OCI-LY3 (cell line): ENCODE data around the gene JCHAIN.
"Not testable (repeated sequence)": the region's sequence is repeated elsewhere in the genome, so short reads cannot be mapped to it uniquely, and the experiment has no call there.

Experiments used
- H2AFZ ChIP-seq: fragments of 200-600, 300-600 bp; shearing (Covaris generic); 2 replicates; pipeline ENCODE4 v1.6.0; 2014; ENCODE audit warnings: antibody characterized with exemption, low read depth, low read length
- H3K27ac ChIP-seq: fragments of 200-600, 300-600 bp; sonication (generic); 2 replicates; pipeline ENCODE4 v1.5.1; 2014; ENCODE audit warnings: mild to moderate bottlenecking, low read length, moderate library complexity, mixed read lengths
- H3K27me3 ChIP-seq: fragments of 200-600, 300-600 bp; sonication (generic); 2 replicates; pipeline ENCODE4 v1.6.1; 2014; ENCODE audit warnings: low read depth, low read length, mixed read lengths
- H3K36me3 ChIP-seq: fragments of 200-600, 300-600 bp; sonication (generic); replicated peaks from 2 replicates; pipeline ENCODE3; 2014; ENCODE audit warnings: low read depth, low read length, mixed read lengths
- H3K4me1 ChIP-seq: fragments of 300-600, 200-600 bp; sonication (generic); 2 replicates; pipeline ENCODE4 v1.6.1; 2014; ENCODE audit warnings: low read length, mixed read lengths
- H3K4me2 ChIP-seq: fragments of 200-600, 300-600 bp; sonication (generic); 2 replicates; pipeline ENCODE4 v1.6.1; 2014; ENCODE audit warnings: low read length, mixed read lengths
- H3K4me3 ChIP-seq: fragments of 300-600, 200-600 bp; sonication (generic); 2 replicates; pipeline ENCODE4 v1.5.1; 2014; ENCODE audit warnings: antibody characterized with exemption, mild to moderate bottlenecking, low read length, moderate library complexity
- H3K79me2 ChIP-seq: fragments of 300-600, 200-600 bp; shearing (Covaris generic); 2 replicates; pipeline ENCODE4 v1.6.1; 2014; ENCODE audit warnings: mild to moderate bottlenecking, low read length, mixed read lengths
- H3K9ac ChIP-seq: fragments of 300-600, 200-600 bp; shearing (Covaris generic); 2 replicates; pipeline ENCODE4 v1.6.0; 2014; ENCODE audit warnings: mild to moderate bottlenecking, low read length, moderate library complexity
- H3K9me3 ChIP-seq: fragments of 200-600, 300-600 bp; shearing (Covaris generic); 2 replicates; pipeline ENCODE4 v1.6.1; 2014; ENCODE audit warnings: low read length, mixed read lengths; ENCODE audit not compliant: insufficient read depth
- H4K20me1 ChIP-seq: fragments of 200-600, 300-600 bp; sonication (generic); 2 replicates; pipeline ENCODE4 v1.6.1; 2016; ENCODE audit warnings: low read length, mixed read lengths; ENCODE audit not compliant: insufficient read depth
- EZH2phosphoT487 ChIP-seq: fragments of 200-600 bp; shearing (Covaris generic); IDR thresholded peaks from 2 replicates; pipeline ENCODE4 v1.6.1; 2018; ENCODE audit warnings: antibody characterized with exemption, mixed run types, low read depth
- TF ChIP-seq, protein P1 (sequence below): fragments of 200-600, 300-600 bp; sonication (generic); IDR thresholded peaks from 2 replicates; pipeline ENCODE4 v1.5.1; 2014; ENCODE audit warnings: antibody characterized with exemption, low read length, low read depth

The JCHAIN gene

DNA sequence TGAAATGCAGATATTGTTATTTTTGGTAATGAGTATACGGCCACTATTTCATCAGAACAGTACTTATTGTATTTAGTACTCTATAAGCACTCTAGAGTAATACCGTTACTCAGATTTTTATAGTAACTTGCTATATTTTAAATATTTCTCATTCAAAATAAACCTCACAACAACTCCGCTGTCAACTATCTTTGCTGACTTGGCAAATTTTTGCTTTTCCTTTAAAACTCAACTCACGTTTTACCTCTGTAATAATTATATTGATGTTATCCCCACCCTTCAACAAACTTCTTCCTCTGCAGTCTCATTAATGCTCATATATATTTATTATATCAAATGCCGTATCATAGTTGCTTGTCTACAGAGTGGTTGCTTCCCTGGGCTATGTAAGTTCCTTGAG, 9.0 kb downstream of the JCHAIN start:
- Histone ChIP-seq H4K20me1 (no peaks in the 10 kb centered on the region), H3K4me3 (no peak overlapping the region), H3K4me2 (no peak overlapping the region), H3K9me3 (no peaks in the 10 kb centered on the region), H3K4me1 (peaks cover 28% of the 10 kb centered on the region), H3K27ac (no peak overlapping the region), H3K27me3 (no peaks in the 10 kb centered on the region), H3K36me3 (no peaks in the 10 kb centered on the region), H2AFZ (no peak overlapping the region), H3K9ac (no peak overlapping the region), H3K79me2 (no peaks in the 10 kb centered on the region)
- no peak for TF ChIP-seq EZH2phosphoT487
- TF ChIP-seq, protein P1, sequence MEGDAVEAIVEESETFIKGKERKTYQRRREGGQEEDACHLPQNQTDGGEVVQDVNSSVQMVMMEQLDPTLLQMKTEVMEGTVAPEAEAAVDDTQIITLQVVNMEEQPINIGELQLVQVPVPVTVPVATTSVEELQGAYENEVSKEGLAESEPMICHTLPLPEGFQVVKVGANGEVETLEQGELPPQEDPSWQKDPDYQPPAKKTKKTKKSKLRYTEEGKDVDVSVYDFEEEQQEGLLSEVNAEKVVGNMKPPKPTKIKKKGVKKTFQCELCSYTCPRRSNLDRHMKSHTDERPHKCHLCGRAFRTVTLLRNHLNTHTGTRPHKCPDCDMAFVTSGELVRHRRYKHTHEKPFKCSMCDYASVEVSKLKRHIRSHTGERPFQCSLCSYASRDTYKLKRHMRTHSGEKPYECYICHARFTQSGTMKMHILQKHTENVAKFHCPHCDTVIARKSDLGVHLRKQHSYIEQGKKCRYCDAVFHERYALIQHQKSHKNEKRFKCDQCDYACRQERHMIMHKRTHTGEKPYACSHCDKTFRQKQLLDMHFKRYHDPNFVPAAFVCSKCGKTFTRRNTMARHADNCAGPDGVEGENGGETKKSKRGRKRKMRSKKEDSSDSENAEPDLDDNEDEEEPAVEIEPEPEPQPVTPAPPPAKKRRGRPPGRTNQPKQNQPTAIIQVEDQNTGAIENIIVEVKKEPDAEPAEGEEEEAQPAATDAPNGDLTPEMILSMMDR, result no peak

DNA sequence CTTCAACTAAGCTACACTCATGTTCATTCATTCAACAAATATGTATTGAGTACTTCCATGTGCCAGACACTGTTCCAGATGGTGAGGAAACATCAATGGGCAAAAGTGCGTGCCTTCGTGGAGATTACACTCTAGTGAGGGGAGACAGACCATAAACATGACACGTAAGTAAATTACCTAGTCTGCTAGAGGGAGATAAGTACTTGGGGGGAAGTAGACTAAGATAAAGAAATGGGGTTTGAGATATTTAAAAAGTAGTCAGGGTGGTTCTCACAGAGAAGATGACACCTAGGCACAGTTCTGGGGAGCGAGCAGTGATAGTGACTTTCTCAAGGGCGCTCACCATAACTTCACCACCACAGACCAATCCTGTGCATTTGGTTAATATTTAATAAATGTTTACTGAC, 11.7 kb downstream of the JCHAIN start:
- H3K9ac ChIP-seq, result no peak overlapping the region
- H3K4me1 ChIP-seq, result peaks cover 15% of the 10 kb centered on the region
- TF ChIP-seq EZH2phosphoT487, result no peak
- TF ChIP-seq, protein P1, result no peak
- H4K20me1 ChIP-seq, result no peaks in the 10 kb centered on the region
- H3K27ac ChIP-seq, result no peak overlapping the region
- no peak overlapping the region for H2AFZ ChIP-seq
- no peaks in the 10 kb centered on the region for H3K36me3 ChIP-seq
- no peaks in the 10 kb centered on the region for H3K27me3 ChIP-seq
- H3K4me3 ChIP-seq, result no peak overlapping the region
- no peaks in the 10 kb centered on the region for H3K9me3 ChIP-seq
- H3K4me2 ChIP-seq, result no peak overlapping the region
- no peaks in the 10 kb centered on the region for H3K79me2 ChIP-seq

DNA sequence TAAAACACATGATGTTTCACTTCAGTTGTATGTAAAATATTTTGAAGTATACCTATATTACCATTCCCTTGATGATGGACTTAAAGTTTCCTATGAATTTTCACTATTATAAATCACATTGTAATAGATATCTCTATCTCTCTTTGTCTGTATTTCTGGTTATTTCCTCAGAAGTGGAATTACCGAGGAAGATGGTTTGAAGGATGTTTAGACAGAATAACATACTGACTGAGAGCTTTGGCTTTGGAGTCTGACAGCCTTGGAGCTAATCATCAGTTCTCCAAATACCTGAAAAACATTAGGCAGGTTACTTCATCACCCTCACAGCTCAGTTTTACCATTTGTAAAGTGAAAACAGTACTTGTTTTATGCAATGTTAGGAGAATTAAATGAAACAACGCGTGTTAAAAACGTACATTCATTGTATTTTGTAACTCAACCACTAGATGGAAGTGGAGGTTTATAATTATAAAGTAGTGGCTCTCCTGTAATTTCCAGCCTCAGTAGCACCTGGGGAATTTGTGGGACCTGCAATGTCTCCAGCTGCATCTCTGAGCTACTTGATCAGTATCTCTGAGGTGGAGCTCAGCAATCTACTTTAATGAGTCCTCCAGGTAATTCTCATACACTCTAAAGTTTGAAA, 14.3 kb downstream of the JCHAIN start:
- H3K4me2 ChIP-seq, result peak overlapping the region; percentile 86
- H3K27ac ChIP-seq, result no peak overlapping the region
- H3K4me1 ChIP-seq, result peaks cover 15% of the 10 kb centered on the region
- H3K79me2 ChIP-seq, result no peaks in the 10 kb centered on the region
- no peaks in the 10 kb centered on the region for H3K27me3 ChIP-seq
- H2AFZ ChIP-seq, result peak overlapping the region; percentile 94
- no peaks in the 10 kb centered on the region for H3K36me3 ChIP-seq
- no peak for TF ChIP-seq EZH2phosphoT487
- TF ChIP-seq, protein P1, result peak; percentile 69
- H3K9me3 ChIP-seq, result no peaks in the 10 kb centered on the region
- H4K20me1 ChIP-seq, result no peaks in the 10 kb centered on the region
- peak overlapping the region; percentile 39 for H3K4me3 ChIP-seq
- H3K9ac ChIP-seq, result peak overlapping the region; percentile 24; the same call in 1 of the 2 replicates

DNA sequence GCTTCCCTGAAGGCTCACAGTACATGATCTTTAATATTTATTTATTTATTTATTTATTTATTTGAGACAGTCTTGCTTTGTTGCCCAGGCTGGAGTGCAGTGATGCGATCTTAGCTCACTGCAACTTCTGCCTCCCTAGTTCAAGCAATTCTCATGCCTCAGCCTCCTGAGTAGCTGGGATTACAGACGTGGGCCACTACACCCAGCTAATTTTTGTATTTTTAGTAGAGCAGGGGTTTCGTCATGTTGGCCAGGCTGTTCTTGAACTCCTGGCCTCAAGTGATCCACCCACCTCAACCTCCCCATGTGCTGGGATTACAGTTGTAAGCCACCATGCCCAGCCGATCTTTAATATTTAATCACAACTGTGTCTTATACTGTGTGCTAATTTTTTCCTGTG, 15.6 kb downstream of the JCHAIN start:
- not testable (repeated sequence) for H3K36me3 ChIP-seq, H4K20me1 ChIP-seq, H3K9me3 ChIP-seq, H3K79me2 ChIP-seq, H3K27me3 ChIP-seq, H3K4me2 ChIP-seq, H3K27ac ChIP-seq, H2AFZ ChIP-seq, H3K9ac ChIP-seq, H3K4me3 ChIP-seq
- H3K4me1 ChIP-seq, result peaks cover 15% of the 10 kb centered on the region
